ENCODE measurements around the gene GNAQ.
A peak's percentile ranks its signal among the peaks of the same experiment; 100 is the strongest.

The GNAQ gene

DNA sequence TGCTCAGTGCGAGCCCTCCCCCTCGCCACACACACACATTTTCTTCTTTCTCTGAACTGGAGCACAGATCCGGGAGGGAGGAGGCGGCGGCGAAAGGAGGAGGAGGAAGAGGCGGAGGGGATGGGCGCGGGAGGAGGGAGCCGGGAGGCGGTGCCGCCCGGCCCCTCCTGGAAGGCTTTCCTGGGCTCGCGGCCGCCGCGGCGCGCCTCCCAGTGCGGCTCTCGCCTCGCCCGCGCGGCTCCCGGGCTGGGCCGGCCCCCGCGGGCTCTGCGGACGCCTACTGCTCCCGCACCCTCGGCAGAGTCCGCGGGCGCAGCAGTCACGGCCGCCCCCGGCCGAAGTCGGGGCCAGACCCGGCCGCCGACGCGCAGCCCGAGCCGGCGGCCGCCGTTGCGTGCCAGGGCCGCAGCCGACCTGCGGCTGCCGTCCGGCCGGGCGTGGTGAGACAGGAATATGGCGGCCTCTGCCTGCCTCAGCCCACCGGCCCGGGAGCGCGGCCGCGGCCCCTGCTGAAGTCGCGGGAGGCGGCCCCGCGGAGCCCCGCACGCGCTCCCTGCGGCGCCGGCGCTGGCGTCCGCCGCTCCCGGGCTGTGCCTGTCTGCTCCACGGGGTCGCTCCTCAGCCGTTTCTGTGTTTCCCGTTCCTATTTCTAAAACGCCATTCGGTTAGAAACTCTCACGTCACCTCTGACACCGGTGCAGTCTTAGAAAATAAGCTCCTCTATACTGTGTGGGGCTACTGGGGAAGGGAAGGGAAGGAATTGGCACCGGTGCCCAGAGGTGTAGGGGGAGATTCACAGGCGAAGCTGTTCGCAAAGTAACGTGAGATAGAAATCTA, 500 bp upstream of the GNAQ start:
- peak in 1 of 2 donors; percentile 48 for DNase-seq (ENCODE audit: low read depth in 2 of 2)

DNA sequence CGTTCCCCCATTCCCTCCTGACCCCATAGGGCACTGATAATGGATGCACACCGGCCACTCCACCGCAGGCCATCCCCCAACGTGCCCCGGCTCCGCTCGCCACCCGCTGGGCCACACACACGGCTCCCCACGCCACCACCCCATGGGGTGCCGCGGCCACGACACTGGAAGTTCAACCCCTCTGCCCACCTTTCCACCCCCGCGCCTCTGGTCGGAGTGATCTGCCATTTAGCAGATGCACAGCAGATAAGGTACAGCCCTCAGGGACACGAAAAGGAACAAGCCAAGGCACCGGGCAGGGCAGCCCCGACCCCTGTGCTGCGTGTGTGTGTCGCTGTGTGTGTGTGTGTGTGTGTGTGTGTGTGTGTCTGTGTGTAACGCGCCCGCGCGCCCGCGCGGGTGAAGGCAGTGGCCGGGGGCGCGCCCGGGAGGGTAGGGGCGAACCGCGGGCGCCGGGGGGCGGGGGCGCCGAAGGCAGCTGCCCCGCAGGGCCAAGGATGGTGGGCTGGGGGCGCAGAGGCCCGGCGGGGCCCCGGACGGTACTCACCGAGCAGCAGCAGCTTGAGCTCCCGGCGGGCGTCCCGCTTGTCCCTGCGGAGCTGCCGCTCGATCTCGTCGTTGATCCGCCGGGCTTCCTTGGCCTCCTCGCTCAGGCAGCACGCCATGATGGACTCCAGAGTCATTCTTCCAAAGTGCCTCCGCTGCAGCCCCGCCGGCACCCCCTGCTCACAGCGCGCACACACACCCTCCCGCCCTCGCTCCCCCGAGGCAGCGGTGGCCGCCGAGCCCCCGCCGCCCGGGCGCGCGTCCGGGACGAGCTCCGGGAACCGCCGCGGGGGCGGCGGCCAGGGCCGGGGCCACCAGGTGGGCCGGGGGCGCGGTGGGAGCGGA, 813 bp downstream of the GNAQ start:
- peak in 1 of 2 donors; percentile 36 for DNase-seq (ENCODE audit: low read depth in 2 of 2)

DNA sequence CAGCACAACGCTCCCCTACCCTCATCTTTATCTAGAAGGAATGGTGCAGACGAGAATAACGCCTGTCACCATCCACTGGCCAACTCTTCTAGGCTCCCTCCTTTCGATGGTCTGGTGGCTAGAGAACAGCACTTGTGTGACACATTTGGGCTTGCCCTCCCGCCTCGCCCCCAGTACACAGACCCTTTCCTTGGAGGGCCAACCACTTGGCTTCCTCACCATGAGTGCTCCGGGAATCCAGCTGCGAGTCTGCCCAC, 1.4 kb downstream of the GNAQ start:
- peak in 1 of 2 donors; percentile 3 for DNase-seq (ENCODE audit: low read depth in 2 of 2)

GRCh38 chr9:78029551-78030295, 1.9 kb downstream of the GNAQ start:
- no peak for DNase-seq (ENCODE audit: low read depth in 2 of 2)

DNA sequence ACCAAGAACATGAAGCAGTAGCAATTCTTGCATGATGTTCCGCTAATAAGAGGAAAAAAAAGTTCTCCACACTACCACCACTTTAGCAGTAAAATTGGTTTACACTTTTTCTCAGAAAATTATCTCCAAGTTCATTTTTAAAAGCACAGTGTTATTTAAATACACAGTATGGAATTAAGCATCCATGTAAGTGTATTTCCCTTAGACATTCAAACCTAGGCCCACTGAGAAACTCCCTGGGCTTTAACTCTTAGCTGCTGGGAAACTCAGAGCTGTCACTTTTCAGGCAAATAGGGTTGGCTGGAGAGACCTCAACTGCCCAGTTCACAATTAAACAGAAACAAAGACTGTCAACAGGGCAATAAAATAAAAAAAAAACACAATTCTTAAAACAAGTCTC, 2.7 kb downstream of the GNAQ start:
- no peak for DNase-seq (ENCODE audit: low read depth in 2 of 2)

DNA sequence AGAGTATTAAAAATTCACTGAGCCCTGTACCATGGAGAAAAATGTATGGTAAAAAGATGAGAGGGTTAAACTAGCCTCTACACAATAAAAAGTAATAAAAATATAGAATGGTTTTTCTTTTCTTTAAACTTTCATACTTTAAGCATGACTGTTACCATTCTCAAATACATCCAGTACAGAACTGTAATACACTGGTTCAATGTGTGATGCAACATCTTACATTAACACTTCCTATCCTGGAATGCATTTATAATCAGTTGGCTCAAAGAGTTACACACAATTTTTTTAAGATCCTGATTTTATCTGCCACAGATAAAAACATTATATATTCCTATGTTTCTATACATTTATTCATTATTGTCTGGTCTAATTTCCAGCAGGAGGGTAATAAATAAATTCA, 4.7 kb downstream of the GNAQ start:
- DNase-seq (ENCODE audit: low read depth in 2 of 2), result no peak

DNA sequence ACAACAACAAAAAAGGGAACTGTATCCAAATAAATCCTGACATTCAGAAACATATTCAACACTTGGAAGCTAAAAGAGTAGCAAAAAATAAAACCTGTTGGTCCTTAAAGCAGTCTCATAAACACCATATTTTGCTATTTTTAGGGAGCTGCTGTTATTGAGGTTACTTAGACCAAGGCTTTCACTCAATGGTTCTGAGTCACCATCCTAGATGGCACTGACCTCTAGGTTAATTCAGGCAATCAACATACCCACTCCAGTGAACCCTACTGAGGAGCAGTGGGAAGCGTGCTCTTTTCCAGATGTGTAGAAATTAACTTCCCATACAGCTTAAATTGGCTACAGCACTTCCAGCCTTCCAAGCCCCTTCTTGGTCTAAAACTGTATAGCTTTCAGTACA, 5.2 kb downstream of the GNAQ start:
- no peak for DNase-seq (ENCODE audit: low read depth in 2 of 2)

DNA sequence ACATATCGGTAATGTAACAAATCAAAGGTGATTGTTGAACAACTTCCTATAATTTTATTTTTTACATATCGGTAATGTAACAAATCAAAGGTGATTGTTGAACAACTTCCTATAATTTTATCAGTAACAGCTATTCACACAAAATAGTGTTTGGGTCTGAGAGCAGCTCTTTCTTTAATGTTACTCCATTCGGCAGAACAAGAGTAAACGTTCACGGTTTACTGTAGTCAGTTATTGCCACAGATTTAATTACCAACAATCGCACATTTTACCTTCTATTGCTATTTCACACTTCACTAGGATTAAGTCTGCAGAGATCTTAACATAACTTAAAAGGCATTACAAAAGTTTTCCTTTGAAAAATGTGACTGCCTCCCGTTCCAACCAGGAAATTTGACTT, 6.4 kb downstream of the GNAQ start:
- DNase-seq (ENCODE audit: low read depth in 2 of 2), result no peak

DNA sequence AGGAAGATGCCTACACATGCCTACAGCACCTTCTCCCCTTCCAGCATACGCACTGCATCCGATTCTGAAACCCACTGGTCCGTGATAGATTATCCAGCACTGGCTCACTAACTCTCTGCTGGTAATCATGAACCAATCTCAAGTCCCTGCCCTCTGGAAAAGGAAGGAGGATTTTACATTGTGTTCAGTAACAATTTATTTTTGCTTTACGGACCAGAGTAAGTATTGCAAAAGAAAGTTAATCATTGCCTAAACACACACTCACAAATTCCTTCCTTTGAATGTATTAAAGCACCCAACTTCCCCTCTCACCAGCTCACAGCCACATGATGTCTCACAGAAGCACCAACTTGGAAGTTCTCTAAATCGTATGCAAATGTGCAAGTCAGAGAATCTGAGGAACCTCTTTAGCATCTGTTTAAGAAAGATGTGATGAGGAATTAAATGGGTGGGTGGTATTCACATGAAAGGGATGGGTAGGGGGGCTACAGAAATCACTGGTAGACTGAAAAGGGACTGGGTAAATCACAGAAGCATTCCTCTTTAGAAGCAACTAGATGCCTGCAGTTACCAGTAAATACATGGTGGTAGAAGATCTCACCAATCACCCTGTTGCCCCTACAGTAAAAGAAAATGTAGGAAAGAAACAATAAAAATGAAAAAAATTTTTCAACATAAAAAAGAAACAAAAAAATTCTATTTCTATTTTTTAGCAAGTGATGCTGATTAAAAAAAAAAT, 8.4 kb downstream of the GNAQ start:
- no peak for DNase-seq (ENCODE audit: low read depth in 2 of 2)

DNA sequence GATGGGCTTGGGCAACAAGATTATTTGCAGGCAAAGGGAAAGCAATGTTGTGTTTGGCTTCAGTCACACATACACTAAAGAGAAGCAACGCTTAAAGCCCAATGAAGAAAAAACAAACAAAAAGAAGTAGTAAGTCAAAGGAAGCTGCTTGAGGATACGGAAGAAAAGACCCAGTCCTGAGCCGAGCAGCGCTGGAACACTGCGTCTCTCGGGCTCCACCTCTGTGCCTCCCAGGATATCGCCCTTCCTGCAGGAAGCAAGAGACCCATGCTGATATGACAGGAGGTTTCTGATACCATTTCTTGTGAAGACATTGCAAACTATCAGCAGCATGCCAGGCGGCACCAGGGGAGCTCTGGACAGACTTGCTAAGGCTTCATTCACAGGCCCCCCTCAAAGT, 9.9 kb downstream of the GNAQ start:
- DNase-seq (ENCODE audit: low read depth in 2 of 2), result no peak

DNA sequence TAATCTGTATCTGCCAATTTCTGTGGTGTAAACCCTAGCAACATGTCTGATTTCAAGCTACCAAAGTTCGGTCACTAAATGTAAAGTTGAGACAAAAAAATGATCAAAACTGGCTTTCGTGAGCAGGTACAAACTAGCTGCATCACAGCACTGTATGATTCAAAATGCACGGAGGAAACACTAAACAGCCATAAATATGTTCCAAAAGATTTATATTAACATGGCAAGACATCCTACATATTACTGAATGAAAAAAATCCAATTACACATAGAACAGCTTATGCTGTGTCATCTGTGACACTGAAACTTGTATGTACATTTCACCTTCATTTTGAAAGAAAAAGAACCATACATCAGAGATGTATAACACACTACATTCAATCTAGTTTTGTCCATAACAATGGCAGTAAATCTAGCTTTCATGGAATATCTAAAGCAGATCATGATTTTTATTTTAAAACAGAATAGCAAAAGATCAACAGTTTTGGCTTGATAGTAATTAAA, 14.4 kb downstream of the GNAQ start:
- DNase-seq (ENCODE audit: low read depth in 2 of 2), result no peak

DNA sequence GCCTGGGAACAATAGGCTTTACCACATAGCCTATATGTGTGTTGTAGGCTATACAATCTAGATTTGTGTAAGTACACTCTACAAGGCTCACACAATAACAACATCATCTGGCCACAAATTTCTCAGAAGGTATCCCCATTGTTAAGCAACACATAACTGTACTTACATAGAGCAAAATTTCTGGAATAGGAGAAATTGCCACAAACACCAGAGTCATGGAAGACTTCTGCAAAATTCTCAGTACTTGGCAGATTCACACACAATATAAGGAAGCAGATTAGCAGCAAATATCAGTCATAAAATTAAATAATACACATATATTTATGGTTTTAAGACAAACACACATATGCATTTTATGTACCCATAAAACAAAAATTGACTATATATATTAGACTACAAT, 16.4 kb downstream of the GNAQ start:
- DNase-seq (ENCODE audit: low read depth in 2 of 2), result no peak

DNA sequence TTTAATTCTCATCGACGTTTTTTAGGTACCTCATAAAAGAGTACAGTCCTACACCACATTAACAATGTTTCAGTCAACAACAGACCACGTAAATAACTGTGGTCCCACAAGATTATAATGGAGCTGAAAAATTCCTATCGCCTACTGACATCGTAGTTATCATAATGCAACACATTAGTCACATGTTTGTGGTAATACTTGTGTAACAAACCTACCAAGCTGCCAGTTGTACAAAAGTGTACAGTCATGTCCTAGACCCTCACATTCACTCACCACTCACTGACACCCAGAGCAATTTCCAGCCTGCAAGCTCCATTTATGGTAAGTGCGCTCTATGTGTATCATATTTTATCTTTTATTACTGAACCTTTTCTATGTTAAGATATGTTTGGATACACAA, 16.8 kb downstream of the GNAQ start:
- DNase-seq (ENCODE audit: low read depth in 2 of 2), result no peak

GRCh38 chr9:78013934-78014333, 17.7 kb downstream of the GNAQ start:
- no peak for DNase-seq (ENCODE audit: low read depth in 2 of 2)

DNA sequence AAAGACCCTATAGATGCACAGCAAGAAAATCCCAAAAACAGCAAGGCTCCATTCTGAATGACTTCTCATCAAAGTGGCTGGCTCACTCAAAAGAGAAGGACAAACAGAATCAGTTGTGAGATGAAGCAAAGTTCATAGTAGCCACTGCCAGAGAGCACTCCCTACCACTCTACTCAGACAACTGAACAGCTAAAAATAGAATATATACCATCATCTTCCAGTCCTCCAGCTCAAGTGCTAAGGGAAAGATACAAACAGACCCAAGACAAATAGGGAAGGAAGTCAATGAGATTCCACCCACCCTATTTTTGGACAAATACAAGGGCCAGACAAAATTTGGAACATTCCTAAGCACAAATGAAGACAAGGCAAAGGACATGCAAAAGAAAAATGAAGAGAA, 20.6 kb downstream of the GNAQ start:
- DNase-seq (ENCODE audit: low read depth in 2 of 2), result no peak

GRCh38 chr9:78010445-78010844, 21.2 kb downstream of the GNAQ start:
- DNase-seq (ENCODE audit: low read depth in 2 of 2), result no peak

DNA sequence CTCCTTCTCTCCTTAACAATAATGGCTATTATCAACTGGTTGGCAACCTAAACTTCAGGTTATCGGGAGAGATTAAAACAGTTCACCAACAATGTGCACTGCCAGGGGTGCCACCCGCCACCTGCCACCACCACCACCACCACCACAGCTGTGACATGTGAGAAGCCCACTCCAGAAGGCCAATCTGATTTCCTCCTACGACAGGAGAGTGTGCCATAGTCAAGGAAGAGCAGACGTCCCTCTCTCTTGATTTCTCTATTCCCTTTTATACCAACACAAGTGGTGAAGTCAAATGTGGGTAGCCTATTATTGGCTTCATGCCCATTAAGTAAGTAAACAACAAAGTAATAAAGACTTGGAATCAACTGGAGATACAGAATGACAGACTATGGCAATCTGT, 22.4 kb downstream of the GNAQ start:
- no peak for DNase-seq (ENCODE audit: low read depth in 2 of 2)

DNA sequence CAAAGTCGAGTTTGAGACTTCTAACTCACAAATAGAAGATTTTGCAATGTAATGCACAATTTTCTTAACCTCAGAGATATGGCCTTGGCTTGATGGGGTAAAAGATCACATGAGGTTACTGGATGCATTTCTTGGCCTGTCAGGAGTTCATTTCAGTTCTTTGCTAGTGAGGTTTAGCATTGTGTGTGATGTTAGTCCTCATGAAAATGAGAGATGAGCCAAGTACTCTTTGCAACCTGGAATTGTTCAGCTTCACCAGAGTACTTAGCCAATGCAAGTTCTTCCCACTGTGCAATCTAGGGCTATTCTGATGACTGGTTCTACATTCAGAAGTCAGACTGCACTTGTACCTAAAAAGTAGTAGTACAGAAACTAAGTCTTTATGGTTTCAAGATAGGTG, 24.9 kb downstream of the GNAQ start:
- no peak for DNase-seq (ENCODE audit: low read depth in 2 of 2)

DNA sequence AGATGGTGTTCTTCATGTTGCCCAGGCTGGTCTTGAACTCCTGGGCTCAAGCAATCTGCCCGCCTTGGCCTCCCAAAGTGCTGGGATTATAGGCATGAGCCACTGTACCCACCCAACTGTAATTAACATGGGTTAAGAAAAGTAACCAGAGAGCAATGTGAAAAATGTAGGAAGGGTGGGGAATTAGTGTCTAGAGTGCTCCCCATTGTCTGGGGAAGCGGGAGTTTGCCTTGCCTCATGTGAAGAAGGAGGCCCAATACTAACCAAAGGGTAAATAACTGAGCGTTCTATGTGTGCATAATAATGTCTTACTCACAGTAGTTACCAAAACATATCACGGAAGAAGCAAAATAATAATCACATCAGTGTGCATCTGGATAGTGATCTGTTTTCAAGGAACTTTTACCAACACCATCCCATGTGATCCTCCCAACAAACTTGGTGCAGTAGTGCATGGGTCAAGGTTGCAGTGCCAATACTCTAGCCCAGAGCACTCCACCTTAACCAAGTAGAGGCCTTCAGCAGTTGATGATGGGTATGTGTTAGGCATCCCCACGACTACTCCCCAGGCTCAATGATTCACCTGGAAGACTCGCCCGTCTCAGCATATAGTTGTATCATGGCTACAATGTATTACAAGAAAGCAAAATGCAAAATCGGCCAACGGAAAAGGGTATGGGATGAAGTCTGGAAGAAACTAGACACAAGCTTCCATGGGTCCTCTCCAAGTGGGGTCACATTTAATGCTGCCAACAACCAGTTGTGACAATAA, 26.2 kb downstream of the GNAQ start:
- no peak for DNase-seq (ENCODE audit: low read depth in 2 of 2)

- no peak for DNase-seq (ENCODE audit: low read depth in 2 of 2)
These were observed 27.0 kb downstream of the GNAQ start for GRCh38 chr9:78004478-78005229.
